Left lobe of liver (tissue), 2 donors: ENCODE results near the gene IL22RA1. TPM values are rescaled to one million over a fixed set of nuclear protein-coding genes. Genes with fewer than 3 reads are reported as not detected.

ENCODE experiments used
- ATAC-seq: fragments of 200-7000 bp; cut with Tn5 transposase; one replicate; pipeline ENCODE4 v1.9.1; 2020; ENCODE audit warnings: mild to moderate bottlenecking, moderate library complexity
- DNase-seq: peaks from one replicate; pipeline ENCODE4 v3.0.0-alpha.2; 2020; ENCODE audit warnings: low spot score
- total RNA-seq: library from RNA; stranded (reverse); gene quantifications from one replicate; pipeline ENCODE4 v1.2.1, GENCODE V29; 2021
- donor health status: DM: no; HTN: no; CAD: no; lungs with moderate emphysema.
- donor health status: DM: no; HTN: yes; CAD: no.

Gene IL22RA1
- total RNA-seq, 1 donor from 2014 or later, result 2.9 TPM

- DNase-seq, result no peak
- no peak for ATAC-seq
Observed at GRCh38 chr1:24168245-24168644, 25.3 kb upstream of the IL22RA1 start.

GRCh38 chr1:24167008-24167407 lies 24.1 kb upstream of the IL22RA1 start:
- ATAC-seq, result no peak

GRCh38 chr1:24165500-24165899 lies 22.6 kb upstream of the IL22RA1 start:
- ATAC-seq, result peak; percentile 40

More at GRCh38 chr1:24167008-24167407, 24.1 kb upstream of the IL22RA1 start:
- DNase-seq, result no peak

GRCh38 chr1:24164004-24164403 lies 21.1 kb upstream of the IL22RA1 start:
- peak; percentile 81 for ATAC-seq
- no peak for DNase-seq

More at GRCh38 chr1:24165500-24165899, 22.6 kb upstream of the IL22RA1 start:
- no peak for DNase-seq

GRCh38 chr1:24162201-24162600 lies 19.3 kb upstream of the IL22RA1 start:
- DNase-seq (no peak), ATAC-seq (no peak)

- DNase-seq (no peak), ATAC-seq (no peak)
Observed at GRCh38 chr1:24161270-24161669, 18.3 kb upstream of the IL22RA1 start.

- ATAC-seq (no peak), DNase-seq (no peak)
Observed at GRCh38 chr1:24159366-24159765, 16.4 kb upstream of the IL22RA1 start.

- DNase-seq (no peak), ATAC-seq (no peak)
Observed at GRCh38 chr1:24157918-24158481, 15.1 kb upstream of the IL22RA1 start.

- no peak for ATAC-seq
- DNase-seq, result no peak
Observed at GRCh38 chr1:24156542-24157260, 13.8 kb upstream of the IL22RA1 start.

GRCh38 chr1:24155011-24155782 lies 12.3 kb upstream of the IL22RA1 start:
- ATAC-seq (peak; percentile 43), DNase-seq (peak; percentile 47)

- no peak for DNase-seq
- ATAC-seq, result no peak
Observed at GRCh38 chr1:24154215-24154614, 11.3 kb upstream of the IL22RA1 start.

- no peak for ATAC-seq
Observed at GRCh38 chr1:24152631-24153494, 9.9 kb upstream of the IL22RA1 start.

GRCh38 chr1:24151175-24151533 lies 8.2 kb upstream of the IL22RA1 start:
- ATAC-seq, result peak; percentile 46
- DNase-seq, result peak; percentile 68

More at GRCh38 chr1:24152631-24153494, 9.9 kb upstream of the IL22RA1 start:
- no peak for DNase-seq

GRCh38 chr1:24150234-24151174 lies 7.6 kb upstream of the IL22RA1 start:
- ATAC-seq (peak; percentile 98), DNase-seq (peak; percentile 90)

- ATAC-seq, result no peak
- DNase-seq, result no peak
Observed at GRCh38 chr1:24149866-24150233, 6.9 kb upstream of the IL22RA1 start.

GRCh38 chr1:24147816-24148215 lies 4.9 kb upstream of the IL22RA1 start:
- DNase-seq (no peak), ATAC-seq (no peak)

- no peak for DNase-seq
- ATAC-seq, result no peak
Observed at GRCh38 chr1:24147194-24147593, 4.3 kb upstream of the IL22RA1 start.

GRCh38 chr1:24141311-24141997 lies 1.5 kb downstream of the IL22RA1 start:
- DNase-seq, result peak; percentile 64
- peak; percentile 56 for ATAC-seq

- ATAC-seq, result no peak
- no peak for DNase-seq
Observed at GRCh38 chr1:24140741-24141181, 2.2 kb downstream of the IL22RA1 start.
